Measurements from ENCODE around the gene WDR13.

DNA sequence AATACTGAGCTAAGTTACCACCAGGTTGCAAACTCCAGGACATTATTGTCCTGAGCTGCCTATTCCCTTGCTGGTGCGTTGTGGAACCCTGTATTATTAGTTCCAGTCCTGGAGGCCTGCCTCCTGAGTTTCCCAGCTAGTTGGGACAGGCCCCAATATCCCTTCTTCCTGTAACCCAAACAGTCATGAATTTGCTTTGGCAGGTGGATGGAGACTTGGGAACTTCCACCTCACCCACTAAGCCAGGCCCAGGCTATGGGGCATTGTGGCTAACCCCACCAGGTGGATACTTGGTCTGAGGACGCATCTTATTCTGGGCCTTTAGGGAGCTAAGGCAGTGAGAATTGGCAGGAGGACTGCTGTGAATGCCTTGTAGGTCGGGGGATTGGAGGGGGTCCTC, 18.0 kb upstream of the WDR13 start:
- TF ChIP-seq POLR2AphosphoS5 (IDR thresholded peaks at IDR 0.05): no peak
- TF ChIP-seq, protein P1, sequence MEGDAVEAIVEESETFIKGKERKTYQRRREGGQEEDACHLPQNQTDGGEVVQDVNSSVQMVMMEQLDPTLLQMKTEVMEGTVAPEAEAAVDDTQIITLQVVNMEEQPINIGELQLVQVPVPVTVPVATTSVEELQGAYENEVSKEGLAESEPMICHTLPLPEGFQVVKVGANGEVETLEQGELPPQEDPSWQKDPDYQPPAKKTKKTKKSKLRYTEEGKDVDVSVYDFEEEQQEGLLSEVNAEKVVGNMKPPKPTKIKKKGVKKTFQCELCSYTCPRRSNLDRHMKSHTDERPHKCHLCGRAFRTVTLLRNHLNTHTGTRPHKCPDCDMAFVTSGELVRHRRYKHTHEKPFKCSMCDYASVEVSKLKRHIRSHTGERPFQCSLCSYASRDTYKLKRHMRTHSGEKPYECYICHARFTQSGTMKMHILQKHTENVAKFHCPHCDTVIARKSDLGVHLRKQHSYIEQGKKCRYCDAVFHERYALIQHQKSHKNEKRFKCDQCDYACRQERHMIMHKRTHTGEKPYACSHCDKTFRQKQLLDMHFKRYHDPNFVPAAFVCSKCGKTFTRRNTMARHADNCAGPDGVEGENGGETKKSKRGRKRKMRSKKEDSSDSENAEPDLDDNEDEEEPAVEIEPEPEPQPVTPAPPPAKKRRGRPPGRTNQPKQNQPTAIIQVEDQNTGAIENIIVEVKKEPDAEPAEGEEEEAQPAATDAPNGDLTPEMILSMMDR (IDR thresholded peaks at IDR 0.05): no peak
